Fibroblast of upper back skin (primary cell): ENCODE measurements around the gene SCYGR4.
"Not testable (repeated sequence)": the region's sequence is repeated elsewhere in the genome, so short reads cannot be mapped to it uniquely, and the experiment has no call there.

ENCODE experiments used
- DNase-seq: peaks from one replicate; pipeline ENCODE4 v3.0.0-alpha.2; 2013

SCYGR4 gene, protein sequence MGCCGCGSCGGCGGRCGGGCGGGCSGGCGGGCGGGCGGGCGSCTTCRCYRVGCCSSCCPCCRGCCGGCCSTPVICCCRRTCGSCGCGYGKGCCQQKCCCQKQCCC

GRCh38 chr2:227617316-227618230 is at the start of gene SCYGR4:
Gene SCYGR4 (plus strand): TSS chr2:227617498. CDS start chr2:227617498, 0 bp downstream.
- no peak for DNase-seq

- no peak for DNase-seq
Observed at GRCh38 chr2:227568852-227569169, 48.5 kb upstream of the SCYGR4 start.

- DNase-seq: peak; percentile 32
Observed at GRCh38 chr2:227570615-227571014, 46.7 kb upstream of the SCYGR4 start.

- no peak for DNase-seq
Observed at GRCh38 chr2:227576110-227576509, 41.2 kb upstream of the SCYGR4 start.

- DNase-seq: no peak
Observed at GRCh38 chr2:227576812-227577211, 40.5 kb upstream of the SCYGR4 start.

- DNase-seq: no peak
Observed at GRCh38 chr2:227577555-227577954, 39.7 kb upstream of the SCYGR4 start.

GRCh38 chr2:227578642-227579041 is 38.7 kb upstream of the SCYGR4 start:
- DNase-seq: no peak

DNA sequence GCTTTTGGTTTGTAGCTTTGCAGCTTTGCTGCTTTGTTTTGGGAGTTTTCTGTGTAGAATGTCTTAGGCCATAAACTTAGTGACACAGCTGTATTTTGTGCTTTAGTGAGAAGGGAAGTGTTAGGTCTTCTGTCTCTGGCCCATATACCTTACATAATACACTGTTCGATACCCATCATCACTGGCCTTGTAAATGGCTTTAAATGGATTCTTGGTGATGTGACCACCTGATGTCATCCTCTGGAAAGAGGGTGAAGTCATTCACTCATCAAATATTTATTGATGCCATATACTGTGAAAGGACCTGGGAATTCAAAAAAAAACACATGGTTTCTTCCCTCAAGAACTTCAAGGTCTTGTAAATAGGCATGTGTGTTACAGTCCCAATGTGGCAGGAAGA is 37.5 kb upstream of the SCYGR4 start:
- no peak for DNase-seq

DNA sequence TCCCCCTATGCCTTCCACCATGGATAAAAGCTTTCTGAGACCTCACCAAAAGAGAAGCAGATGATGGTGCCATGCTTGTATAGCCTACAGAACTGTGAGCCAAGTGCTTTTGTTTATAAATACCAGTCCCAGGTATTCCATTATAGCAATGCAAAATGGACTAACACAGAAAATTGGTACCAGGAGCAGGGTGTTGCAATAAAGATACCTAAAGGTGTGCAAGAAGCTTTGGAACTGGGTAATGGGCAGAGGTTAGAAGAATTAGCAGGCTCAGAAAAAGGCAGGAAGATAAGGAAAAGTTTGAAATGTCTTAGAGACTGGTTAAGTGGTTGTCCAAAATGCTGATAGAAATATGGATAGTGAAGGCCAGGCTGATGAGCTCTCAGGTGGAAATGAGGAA is 34.9 kb upstream of the SCYGR4 start:
- DNase-seq: no peak

GRCh38 chr2:227592694-227593387 is 24.5 kb upstream of the SCYGR4 start:
- DNase-seq: no peak

DNA sequence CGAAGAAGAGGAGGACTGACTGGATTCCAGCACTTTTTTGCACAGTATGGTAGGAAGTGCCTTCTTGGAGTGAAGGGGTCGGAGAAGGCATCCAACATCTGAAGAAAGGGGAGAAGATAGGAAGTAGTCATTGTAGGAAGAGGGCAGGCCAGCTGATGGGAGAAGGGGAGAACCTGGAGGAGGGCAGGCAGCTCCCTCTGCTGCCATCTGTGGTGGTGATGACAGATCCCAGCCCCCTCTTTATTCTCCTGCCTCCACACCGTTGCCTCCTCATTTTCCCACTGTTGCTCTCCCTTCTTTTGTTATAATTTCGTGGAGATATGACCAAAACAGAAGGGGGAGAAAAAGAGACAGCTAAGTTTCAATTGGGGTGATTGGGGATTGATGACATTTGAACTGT is 21.5 kb upstream of the SCYGR4 start:
- no peak for DNase-seq

GRCh38 chr2:227597036-227597435 is 20.3 kb upstream of the SCYGR4 start:
- no peak for DNase-seq

DNA sequence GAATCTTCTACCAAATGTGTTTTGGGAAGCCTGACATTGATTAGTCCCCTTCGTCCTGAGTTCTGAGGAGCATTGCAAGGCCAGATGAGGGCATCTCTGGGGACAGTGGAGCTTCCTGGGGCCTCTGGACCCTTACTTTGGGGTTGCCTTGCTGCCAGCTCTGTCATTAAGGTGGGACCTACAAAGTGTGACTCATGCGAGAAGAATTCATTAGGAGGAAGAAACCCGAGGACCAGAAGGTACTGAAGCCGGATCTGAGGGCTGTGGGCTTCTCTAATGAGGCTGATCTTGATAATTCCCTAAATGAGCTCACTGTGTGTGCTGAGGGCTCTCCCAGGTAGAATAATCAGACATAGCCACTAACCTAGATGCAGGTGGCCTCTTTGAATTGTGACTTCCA is 19.3 kb upstream of the SCYGR4 start:
- no peak for DNase-seq

GRCh38 chr2:227598835-227599503 is 18.3 kb upstream of the SCYGR4 start, which contains the start of gene SCYGR2:
Gene SCYGR2 (plus strand): TSS chr2:227598893. CDS start chr2:227598893, 0 bp downstream.
- DNase-seq: not testable (repeated sequence)

GRCh38 chr2:227602358-227602757 is 14.9 kb upstream of the SCYGR4 start:
- no peak for DNase-seq

- DNase-seq: no peak
Observed at GRCh38 chr2:227606476-227606875, 10.8 kb upstream of the SCYGR4 start.

DNA sequence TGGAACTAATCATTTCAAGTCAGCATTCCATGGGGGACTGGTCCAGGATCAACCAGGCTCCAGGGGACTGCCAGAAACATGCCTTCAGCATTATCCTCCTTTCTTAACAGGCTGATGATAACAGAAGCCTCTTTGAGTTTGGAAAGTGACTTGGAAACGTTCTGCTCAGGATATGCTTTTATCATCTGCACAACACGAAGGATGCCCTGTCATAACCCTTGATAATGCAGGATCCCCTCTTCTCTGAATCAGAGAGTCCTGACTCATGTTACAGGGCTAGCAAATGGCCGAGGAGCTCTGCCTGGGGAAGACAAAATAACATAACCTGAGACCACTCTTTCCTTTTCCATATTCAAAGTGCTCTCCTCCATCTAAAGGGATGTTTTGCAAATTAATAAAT is 9.4 kb upstream of the SCYGR4 start:
- DNase-seq: no peak

DNA sequence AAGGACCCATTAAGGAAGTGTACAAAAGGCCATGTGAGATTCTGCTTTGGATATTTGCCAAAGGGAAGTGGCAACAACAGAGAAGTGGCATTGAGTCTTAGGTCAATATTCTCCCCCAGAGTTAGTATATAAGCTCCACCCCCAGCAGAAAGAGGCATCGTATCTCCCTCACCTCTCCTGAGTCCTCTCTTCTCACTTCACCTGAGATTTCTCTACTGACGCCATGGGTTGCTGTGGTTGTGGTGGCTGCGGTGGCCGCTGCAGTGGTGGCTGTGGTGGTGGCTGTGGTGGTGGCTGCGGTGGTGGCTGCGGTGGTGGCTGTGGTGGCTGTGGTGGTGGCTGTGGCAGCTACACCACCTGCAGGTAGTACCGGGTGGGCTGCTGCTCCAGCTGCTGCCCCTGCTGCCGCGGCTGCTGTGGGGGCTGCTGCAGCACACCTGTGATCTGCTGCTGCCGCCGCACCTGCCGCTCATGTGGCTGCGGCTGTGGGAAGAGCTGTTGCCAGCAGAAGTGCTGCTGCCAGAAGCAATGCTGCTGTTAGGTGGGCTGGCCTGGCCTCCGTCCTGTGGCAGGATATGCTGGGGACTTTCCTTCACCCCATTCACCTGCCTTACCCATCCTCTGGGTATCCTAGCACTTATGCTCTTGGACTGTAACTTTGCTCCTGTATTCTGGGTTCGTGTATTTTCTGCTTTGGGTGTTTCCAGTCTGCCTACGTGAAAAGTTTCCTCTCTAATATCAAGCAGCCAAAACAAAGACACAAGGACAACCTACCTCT is 8.5 kb upstream of the SCYGR4 start:
- DNase-seq: no peak

DNA sequence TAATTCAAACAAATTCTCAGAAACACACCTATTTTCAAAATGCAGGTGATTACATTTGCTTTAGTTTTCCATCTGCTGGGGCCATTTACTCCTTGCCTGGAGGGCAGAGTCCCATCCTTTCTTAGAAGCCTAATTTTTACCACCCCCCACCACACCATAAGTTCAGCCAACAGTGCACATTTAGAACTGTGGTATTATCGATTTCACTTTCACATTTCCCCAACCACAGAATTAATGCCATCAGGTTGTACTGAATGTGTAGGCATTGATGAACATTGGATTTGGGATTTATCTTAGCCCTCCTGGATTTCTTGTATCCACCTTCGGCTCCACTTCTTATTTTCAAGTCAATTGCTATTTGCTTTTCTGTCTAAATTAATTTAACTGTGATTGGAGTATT is 7.2 kb upstream of the SCYGR4 start:
- DNase-seq: no peak

DNA sequence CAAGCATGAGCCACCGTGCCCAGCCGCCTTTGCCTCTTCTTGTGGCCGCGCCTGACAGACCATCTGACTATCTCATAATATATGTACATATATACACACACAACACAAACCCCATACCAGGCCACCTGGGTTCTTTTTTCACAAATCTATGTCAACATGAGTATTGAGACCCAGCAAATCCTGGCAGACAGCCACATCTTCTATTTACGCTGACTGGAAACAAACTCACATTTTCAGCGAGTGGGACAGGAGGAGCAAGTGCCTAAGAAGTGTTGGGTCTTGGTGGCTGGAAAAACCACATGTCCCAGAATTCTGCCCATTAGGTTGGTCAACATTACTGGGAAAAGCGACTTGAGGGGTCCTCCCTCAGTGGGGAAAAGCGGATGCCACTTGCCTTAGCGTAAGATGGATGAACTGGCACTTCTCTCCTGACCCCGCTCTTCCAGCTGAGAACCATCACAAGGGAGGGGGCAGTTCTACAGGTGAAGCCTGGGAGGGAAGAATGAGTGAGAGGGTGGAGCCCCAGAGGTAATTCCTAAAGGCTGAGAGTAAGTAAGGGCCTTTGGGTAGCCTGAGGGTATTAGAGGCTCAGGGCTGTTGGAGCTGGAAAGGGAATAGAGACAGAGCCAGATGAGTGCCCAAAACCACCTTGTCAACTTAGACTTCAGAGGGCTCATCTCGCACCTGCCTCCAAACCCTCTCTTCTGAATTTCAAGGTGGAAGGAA is 4.6 kb upstream of the SCYGR4 start:
- DNase-seq: no peak

GRCh38 chr2:227613272-227613660 is 4.0 kb upstream of the SCYGR4 start:
- DNase-seq: no peak

- no peak for DNase-seq
Observed at GRCh38 chr2:227614246-227614645, 3.1 kb upstream of the SCYGR4 start.
